ENCODE results near the gene RPL34. TPM values are rescaled to one million over a fixed set of nuclear protein-coding genes. Genes with fewer than 3 reads are reported as not detected.

The RPL34 gene
- total RNA-seq, 1 experiment from 2014 or later, result 488 TPM

- no peak for TF ChIP-seq REST (IDR thresholded peaks at IDR 0.05; ENCODE audit: insufficient read depth in 1 of 2, low read depth in 2 of 2, low read length in 1 of 2)
- ChIA-PET CTCF (no interaction called here), POLR2A (no interaction called here)
- no peaks in the 10 kb centered on the region for H3K27me3 ChIP-seq (ENCODE audit: control insufficient read depth, insufficient read depth, low read length)
- ATAC-seq (no peak), DNase-seq (ENCODE audit: low read depth, low spot score) (no peak)
- peaks cover 7% of the 10 kb centered on the region for H3K4me1 ChIP-seq (ENCODE audit: control insufficient read depth, insufficient read depth, low read length)
- no TSS peak for BruUV-seq (replicated peaks)
- intact Hi-C loops (cut with micrococcal nuclease; ENCODE audit: unreplicated experiment), result no loop called here
- peaks cover 37% of the 10 kb centered on the region for H3K36me3 ChIP-seq (ENCODE audit: control insufficient read depth, insufficient read depth, low read length)
- H3K9me3 ChIP-seq (ENCODE audit: control insufficient read depth, insufficient read depth, low read depth, low read length), result no peaks in the 10 kb centered on the region
- no peak overlapping the region for H3K4me3 ChIP-seq (ENCODE audit: low read depth in 2 of 2, low read length in 2 of 2)
- in situ Hi-C loops (cut with HindIII; ENCODE audit: low pct_unique_long_range_greater_than_20kb, low sequenced_read_pairs), result no loop called here
- no peak overlapping the region for H3K27ac ChIP-seq (ENCODE audit: low read length)
Measured at GRCh38 chr4:108622828-108623227, 2.5 kb downstream of the RPL34 start.

GRCh38 chr4:108624263-108625056 lies 4.1 kb downstream of the RPL34 start:
- ATAC-seq (no peak), DNase-seq (ENCODE audit: low read depth, low spot score) (no peak)
- TF ChIP-seq REST (IDR thresholded peaks at IDR 0.05; ENCODE audit: insufficient read depth in 1 of 2, low read depth in 2 of 2, low read length in 1 of 2), result no peak
- no peak for TF ChIP-seq TCF7L2 (IDR thresholded peaks at IDR 0.05; ENCODE audit: low read depth, low read length)
- TF ChIP-seq POLR2AphosphoS5 (IDR thresholded peaks at IDR 0.05; ENCODE audit: low read depth, low read length), result no peak
- TF ChIP-seq SIN3A (IDR thresholded peaks at IDR 0.05; ENCODE audit: borderline replicate concordance, insufficient read depth, low read depth, low read length), result no peak
- no peak for TF ChIP-seq CTCF (IDR thresholded peaks at IDR 0.05)
- in situ Hi-C loops (cut with HindIII; ENCODE audit: low pct_unique_long_range_greater_than_20kb, low sequenced_read_pairs), result no loop called here
- intact Hi-C loops (cut with micrococcal nuclease; ENCODE audit: unreplicated experiment), result no loop called here
- Histone ChIP-seq H3K4me3 (ENCODE audit: low read depth in 2 of 2, low read length in 2 of 2) (no peak overlapping the region), H3K4me1 (ENCODE audit: control insufficient read depth, insufficient read depth, low read length) (peaks cover 7% of the 10 kb centered on the region), H3K36me3 (ENCODE audit: control insufficient read depth, insufficient read depth, low read length) (peaks cover 45% of the 10 kb centered on the region), H3K27ac (ENCODE audit: low read length) (no peak overlapping the region), H3K9me3 (ENCODE audit: control insufficient read depth, insufficient read depth, low read depth, low read length) (no peaks in the 10 kb centered on the region), H3K27me3 (ENCODE audit: control insufficient read depth, insufficient read depth, low read length) (no peaks in the 10 kb centered on the region)
- CTCF ChIA-PET, result no interaction called here
- no TSS peak for BruUV-seq (replicated peaks)
- POLR2A ChIA-PET, result no interaction called here

Measured in Panc1 (cell line).